HG03108 (cell line): ENCODE results near the gene AGAP1.

Experiments used
- ATAC-seq: cut with Tn5 transposase; IDR thresholded peaks from one replicate; pipeline ENCODE4 v1.9.1; 2021; ENCODE audit warnings: moderate library complexity; ENCODE audit not compliant: unreplicated experiment

The AGAP1 gene

DNA sequence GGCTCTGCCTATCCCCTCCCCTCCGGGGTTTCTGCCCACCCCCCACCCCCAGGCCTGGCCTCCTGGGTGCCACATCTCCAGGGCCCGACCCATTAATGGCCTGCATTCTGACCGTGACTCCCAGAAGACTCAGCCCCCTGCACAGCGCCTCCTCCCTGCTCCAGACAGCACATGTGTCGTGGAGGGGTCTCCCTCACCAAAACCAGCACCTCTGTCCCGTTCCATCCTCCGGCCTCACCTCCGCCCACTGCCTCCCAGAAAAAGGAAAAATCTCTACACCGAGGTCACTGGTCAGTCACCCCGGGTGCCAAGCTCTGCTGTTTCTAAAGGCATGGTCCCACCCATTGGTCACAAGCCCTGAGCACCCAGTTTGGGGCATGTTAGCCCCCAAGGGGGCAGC lies 609.1 kb downstream of the AGAP1 start:
- no peak for ATAC-seq

DNA sequence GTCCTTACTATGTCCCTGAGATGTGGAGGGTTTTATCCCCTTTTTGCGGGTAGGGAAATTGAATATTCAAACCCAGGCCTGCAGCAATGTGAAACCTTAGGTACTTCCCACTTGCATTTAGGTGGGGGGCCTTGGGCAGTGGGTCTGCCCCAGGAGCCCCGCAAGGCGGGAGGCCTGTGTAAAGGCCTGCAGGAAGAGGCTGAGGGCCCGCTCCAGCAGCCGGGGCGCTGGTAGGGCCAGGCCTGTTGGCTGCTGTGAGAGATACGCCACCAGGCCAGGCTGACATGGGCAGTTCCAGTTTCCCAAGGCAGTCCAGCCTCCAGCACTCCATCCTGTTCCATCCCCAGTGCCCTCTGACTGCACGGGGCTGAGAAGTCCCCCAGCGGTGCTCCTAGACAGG lies 610.1 kb downstream of the AGAP1 start:
- no peak for ATAC-seq

DNA sequence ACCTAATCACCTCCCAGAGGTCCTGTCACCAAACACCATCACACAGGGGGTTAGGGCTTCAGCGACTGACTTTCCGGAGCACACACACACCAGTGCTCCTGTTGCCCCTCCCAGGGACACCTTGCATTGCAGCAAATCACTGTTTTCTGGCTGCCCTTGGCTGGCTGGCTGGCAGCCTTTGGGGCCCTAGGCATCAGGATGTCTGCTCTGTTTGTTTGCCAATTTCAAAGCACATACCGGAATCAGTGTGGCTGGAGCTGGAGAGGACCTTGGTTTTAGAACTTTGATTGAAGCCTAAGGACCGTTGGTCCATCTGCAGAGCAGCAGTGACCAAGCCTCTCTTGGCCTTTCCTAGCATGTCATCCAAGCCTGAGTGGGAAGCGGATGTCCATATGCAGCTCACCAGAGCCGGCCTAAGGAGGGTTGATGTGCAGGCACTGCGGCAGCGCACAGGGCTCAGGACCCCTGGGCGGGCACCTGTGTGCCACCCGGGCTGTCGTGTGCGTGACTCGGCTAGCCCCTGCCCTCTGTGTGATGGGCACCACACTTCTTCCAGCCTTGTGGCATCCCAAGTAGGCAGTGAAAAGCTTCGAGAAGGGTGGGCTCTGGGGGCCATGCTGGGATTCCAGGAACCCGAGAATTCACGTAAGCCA lies 612.2 kb downstream of the AGAP1 start:
- no peak for ATAC-seq

DNA sequence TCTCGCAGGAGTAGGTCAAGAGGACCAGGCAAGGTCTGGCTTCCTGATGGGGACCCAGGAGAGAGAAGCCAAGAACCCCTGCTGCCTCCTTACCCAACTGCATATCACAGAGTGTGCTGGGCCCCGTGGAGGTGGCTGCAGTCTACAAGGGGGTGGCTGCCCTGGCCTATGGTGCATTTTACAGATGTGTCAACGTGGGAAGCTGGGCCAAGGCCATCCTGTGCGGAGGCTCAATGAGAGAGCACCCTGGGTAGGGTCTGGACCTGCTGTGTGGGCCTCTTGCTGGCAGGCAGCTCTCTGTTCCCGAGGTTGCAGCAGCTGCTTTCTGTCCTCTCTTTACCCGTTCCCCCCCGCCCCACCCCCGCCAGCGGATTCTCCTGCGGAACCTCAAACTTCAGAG lies 612.9 kb downstream of the AGAP1 start:
- ATAC-seq = no peak

DNA sequence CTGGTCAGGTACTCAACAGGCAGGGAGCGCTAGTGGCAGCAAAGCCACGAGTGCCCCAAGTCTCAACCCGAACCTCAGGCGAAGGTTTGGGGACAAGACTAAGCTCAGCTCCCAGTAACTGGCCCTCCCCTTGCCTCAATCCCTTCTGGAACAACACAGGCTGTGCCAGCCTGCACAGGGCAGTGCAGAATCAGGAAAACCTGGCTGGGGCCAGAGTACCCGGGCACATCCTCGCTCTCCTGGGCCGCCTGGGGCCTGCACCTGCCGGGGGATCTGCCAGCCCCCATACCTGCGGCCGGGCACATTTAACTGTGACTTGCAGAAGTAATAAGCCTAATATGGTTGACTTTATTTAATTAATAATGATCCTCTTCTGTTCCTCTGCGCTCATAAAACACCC lies 613.7 kb downstream of the AGAP1 start:
- no peak for ATAC-seq

DNA sequence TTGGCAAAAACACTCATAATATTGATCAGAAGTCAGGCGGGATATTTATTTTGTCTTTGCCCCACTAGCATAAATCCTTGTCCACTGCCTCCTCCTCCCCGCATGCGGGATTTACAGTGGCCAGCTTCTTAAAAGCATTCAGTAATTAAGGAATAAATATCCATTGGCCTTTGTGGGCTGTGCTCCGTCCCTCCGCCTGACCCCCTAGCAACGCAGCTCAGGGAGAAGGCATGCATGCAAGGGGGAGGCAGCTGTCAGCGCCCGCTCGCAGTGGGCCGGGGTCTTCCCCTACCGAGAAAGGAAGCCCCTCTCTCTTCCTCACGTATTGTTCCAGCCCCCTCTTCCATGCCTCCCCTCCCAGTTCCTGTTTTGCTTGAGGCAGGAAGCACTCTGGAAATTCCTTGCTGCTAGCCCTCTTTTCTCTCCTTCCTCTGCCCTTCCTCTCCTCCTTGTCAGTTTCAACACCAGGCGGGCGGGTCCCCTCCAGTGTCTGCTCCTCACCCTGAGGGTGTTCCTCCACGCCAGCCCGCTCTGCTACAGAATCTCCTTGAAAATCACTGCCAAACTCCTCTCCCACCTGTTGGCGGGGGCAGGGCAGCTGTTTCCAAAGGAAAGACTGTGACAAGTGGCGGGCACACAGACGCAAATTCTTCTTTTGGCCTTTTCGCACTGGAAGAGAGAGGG lies 614.2 kb downstream of the AGAP1 start:
- ATAC-seq = no peak

DNA sequence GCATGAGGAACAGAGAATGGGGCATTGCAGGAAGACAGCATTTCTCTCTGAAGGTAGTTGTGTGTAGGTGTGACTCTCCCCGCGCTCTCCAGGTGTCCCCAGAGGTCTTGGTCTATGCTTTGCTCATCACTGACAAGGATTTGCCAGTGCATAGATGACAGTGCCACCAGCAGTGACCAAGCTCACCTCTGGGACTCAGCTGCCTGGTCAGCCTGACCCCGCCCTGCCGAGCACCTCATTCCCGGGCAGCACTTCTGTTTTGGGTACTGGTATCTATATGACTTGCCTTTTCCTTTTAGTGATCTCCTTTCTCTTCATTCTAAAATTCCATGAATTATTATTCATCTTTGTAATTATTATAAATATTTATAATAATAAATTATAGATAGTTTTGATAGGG lies 615.2 kb downstream of the AGAP1 start:
- no peak for ATAC-seq

DNA sequence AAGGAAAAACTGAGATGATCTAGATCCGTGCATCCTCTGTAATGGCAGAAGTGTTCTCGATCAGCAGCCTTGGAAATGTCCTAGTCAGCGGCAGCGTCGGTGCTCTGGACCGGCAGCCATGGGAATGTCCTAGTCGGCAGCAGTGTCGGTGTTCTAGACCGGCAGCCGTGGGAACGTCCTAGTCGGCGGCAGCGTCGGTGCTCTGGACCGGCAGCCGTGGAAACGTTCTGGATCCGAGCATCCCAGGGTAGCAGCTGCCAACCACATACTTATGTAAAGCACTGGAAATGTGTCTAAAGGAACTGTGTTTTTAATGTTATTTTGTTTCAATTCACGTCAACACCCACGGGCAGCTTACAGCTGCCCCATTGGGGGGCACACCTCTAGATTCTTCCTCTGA lies 615.6 kb downstream of the AGAP1 start:
- ATAC-seq = no peak

DNA sequence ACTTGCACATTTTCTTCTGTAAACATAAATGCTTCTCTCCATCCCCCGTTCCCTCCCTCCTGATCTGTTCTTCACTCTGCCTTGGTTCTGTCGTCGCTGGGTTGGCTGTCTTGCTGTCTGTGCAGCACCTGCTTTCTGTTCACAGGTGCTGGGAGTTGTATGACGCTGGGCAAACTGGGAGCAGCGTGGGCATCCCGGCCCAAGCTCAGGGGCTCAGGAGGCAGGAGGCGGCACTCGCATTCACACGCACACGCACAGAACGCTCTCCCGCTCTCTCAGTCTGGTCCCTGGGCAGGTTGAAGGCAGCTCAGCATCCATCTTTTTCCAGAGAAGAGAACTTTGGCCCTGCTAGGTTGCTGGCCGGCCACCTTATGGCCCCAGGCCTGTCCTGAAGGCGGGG lies 618.6 kb downstream of the AGAP1 start:
- no peak for ATAC-seq

DNA sequence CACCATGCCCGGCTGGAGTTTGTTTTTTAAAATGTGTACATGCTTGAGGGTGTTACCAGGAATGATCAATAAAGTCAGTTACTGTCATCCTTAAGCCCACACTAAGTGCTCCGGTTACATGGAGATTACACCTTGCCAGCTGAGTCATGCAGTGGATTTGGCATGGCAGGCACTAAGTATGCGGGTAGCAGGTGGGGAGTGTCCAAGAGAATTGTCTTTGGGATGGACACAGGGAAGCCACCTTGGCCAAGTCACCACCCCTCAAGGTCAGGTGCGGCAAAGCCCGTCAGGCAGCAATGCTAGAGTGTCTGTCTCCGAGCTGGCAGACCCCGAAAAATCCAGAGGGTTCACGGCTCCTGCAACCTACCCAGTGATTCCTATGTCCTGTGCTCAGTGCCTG lies 619.6 kb downstream of the AGAP1 start:
- ATAC-seq = no peak

DNA sequence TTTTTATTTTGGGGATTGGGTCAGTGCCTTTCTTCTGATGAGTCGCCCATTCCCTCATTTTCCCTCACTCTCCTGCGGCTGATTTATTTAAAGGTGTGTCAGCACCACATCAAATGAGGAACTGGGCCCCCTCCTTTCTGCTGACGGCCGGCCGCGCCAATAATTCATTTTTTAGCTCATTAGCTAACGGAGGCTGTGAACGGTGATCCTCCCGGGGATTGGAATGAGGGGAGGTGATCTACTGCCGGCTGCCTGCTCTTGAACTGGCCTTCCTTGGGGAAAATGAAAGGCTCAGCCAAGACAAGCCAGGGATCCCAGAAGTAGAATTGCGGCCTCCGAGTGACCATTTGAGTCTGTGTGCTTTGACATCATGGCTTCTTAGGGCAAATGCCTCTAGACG lies 620.1 kb downstream of the AGAP1 start:
- ATAC-seq = no peak

DNA sequence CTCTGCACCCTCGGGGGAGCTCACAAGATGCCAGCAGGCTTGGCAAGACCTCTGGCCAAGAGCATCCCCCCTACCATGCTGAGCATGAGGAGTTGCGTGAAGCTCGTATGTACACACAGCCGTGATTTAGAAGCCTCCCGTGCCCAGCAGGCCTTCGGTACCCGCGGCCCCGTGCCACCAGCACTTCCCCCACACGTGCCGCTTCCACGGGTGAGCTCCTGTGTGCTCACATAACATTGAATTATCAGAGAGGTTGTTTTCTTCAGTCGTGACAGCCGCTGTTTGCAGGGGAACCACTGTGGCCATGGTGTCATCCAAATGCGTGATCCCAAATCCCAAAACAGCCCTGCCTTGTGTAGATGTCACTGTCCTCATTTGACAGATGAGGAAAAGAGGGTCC lies 621.1 kb downstream of the AGAP1 start:
- ATAC-seq = no peak

DNA sequence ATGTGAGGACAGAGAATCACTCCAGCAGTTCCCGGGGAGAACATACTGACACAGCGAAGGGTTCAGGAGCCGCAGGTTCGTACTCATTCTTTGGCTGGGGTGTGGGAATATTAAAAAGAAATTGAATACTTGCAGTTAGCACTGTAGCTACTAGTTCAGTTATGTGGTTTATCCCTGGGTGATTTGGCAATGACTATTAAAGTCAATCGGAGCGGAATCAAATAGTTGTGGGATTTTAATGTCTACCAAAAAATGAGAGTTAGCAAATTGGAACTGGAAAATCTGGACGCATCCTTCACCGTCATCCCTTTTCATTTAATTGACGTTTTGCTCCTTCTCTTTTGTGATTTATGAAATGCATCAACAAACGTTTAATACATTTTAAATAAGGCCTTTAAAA lies 623.6 kb downstream of the AGAP1 start:
- no peak for ATAC-seq

DNA sequence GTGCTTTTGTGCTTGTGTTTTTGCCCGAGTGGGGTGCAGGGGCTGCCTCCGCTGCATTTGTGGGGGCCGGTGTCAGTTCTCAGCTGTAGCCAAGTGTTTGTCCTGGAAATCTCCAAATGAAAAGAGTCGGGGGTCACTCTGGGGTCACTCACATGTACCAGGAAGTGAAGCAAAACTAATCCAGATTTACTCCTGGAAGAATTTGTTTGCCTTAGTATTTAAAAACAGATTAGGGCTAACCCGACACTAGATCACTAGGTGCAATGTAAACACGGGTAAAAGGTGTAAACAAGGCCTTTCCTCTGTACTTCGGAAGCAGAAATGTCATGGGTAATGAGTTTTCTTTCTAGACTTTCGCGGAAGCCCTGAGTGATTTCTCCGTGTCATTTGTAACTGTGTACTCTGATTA lies 624.0 kb downstream of the AGAP1 start:
- ATAC-seq = no peak

DNA sequence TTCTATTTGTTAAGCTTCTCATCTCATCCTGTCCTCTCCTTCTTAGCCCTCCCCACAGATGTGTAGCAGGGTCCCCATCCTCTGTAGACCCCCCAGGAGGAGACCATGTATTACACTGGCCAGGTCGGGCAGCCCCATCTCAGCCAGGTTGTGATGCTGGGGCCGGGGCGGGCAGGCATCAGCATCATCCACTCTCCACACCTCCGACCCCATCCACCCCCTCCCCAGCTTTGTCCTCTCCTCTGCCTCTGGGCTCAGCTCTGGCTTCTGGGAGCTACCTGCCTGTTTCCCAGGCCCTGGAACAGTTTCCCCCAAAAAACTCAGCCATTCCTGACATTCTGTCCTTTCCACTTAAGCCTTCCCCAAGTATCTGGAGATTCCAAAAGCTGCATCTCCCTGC lies 625.2 kb downstream of the AGAP1 start:
- no peak for ATAC-seq

DNA sequence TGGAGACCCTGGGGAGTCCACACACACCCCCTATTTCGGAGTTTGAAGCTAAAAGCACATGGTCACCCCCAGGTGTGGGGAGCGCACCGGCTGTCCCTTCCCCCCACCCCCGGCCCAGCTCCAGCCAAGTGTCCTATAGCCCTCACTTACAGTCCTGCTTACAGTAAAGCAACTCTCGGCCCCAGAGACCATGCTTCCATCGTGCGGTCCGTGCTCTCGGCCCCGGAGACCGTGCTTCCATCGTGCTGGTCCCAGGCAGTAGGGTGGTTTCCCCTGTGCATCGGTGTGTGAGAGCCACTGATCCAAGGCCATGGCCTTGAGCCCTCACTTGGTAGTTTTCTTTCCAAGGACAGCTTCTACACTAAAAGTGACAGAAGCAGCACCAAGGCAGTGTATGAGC lies 625.6 kb downstream of the AGAP1 start:
- no peak for ATAC-seq

DNA sequence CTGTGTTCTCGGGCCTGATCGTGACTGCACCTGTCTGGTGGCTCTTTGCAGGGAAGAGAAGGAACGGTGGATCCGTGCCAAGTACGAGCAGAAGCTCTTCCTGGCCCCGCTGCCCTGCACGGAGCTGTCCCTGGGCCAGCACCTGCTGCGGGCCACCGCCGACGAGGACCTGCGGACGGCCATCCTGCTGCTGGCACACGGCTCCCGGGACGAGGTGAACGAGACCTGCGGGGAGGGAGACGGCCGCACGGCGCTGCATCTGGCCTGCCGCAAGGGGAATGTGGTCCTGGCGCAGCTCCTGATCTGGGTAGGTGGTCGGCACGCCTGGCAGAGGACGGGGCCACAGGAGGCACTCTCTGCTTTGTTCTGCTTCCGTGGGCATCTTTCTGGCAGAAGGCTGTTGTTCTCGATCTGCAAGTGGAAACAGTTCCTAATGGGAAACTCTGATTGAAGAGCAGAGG lies 626.3 kb downstream of the AGAP1 start:
- no peak for ATAC-seq

DNA sequence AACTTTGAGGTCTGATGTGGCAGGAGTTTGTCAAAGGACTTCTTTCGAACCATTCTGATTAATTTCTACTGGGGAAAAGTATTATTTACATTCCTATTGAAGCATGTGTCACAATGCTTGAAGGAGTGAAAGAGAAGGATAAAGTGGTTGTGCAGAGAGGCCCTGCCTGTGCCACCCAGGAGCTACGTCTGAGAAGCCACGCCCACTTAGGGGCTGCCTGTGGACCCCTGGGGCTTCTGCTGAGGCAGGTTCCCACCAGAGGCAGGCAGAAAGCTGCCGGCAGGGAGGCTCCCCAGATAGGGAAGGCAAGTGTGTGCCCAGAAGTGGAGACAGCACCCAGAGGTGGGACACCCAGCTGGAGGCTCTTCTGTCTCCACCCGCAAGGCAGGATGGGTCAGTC lies 627.0 kb downstream of the AGAP1 start:
- no peak for ATAC-seq

DNA sequence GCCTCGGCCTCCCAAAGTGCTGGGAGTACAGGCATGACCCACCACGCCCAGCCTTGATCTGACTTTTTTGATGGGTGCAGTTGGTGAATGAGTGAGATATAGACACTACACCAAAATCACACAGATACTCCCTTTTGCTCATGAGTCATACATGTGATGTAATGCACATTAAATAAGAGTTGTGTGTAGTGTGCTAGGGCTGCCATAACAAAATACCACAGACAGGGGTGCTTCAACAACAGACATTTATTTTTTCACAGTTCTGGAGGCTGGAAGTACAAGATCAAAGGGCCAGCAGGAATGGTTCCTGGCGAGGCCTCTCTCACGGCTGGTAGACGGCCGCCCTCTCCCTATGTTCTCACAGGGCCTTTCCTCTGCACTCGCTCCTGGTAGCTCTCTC lies 627.7 kb downstream of the AGAP1 start:
- no peak for ATAC-seq

DNA sequence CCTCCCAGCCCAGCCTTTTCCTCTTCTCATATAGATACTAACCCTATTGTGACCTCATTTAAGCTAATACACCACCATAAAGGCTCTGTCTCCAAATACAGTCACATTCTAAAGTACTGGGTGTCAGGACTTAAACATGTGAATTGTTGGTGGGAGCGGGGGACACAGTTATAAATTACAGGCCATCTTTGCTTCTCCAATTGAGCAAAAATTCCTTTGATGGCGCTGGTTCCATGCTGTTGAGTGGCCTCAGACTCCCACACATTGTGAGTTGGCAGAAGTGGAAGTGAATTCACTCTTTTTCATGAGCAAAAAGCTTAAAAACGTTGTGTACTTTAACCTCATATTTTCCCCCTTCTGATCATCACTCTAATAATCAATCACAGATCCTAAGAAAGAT lies 628.4 kb downstream of the AGAP1 start:
- ATAC-seq = no peak

DNA sequence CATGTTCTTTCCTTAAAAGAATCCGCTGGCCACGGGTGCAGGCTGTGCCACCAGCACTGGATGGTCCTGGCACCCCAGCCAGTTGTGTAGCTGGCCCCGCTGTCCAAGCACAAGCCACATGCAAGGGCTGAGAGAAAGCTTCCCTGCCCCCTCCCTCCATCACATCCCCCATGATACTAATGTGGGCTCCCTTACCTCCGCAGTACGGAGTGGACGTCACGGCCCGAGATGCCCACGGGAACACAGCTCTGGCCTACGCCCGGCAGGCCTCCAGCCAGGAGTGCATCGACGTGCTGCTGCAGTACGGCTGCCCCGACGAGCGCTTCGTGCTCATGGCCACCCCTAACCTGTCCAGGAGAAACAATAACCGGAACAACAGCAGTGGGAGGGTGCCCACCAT lies 629.9 kb downstream of the AGAP1 start:
- no peak for ATAC-seq

DNA sequence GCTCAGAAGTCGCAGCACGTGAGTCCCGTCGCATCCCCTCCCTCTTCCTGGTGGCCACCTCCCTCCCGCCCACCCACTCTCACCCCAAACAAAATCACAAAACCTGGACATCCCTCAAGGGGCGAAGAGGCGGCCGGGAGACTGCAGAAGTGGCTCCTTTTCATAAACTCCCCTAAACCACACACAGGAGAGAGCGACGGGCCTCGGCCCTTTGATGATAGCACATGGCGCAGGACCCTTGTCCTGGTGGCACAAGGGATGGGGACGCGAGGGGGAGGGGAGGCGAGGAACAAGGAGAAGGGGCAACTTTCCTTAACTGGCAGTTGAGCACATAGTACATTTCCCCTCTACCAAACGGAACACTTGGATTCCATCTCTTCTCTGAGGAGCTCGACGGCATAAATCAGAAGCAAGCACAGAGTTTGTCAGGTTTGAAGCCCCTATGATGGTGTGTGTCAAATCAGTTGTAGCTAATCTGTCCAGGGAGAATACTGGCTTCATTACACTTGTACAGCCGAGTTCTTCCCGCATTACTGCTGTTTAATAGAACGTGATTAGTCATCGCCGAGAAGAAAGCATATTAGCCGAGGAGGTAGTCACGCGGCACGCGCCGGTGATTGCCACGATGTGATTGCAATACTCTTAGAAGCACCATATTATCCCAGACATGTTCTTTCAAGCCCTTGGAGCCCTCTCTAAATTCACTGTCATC lies 630.5 kb downstream of the AGAP1 start:
- no peak for ATAC-seq
